ENCODE results near the gene CIAO1.
A peak's percentile ranks its signal among the peaks of the same experiment; 100 is the strongest.
"Not testable (repeated sequence)": the region's sequence is repeated elsewhere in the genome, so short reads cannot be mapped to it uniquely, and the experiment has no call there.

Gene CIAO1

GRCh38 chr2:96265840-96266679 is at the start of gene CIAO1, which contains the start of gene TMEM127:
TSS of gene CIAO1 (plus strand) at chr2:96266225. CDS start at chr2:96266351, 126 bp downstream.
TSS of gene TMEM127 (minus strand) at chr2:96265997. CDS start at chr2:96265381, 616 bp downstream.
- DNase-seq (ENCODE audit: low read depth) = peak; percentile 98

- no peak for DNase-seq (ENCODE audit: low read depth)
These were observed 47.4 kb upstream of the CIAO1 start for GRCh38 chr2:96218508-96219131.

GRCh38 chr2:96219959-96220358 is 46.1 kb upstream of the CIAO1 start:
- DNase-seq (ENCODE audit: low read depth) = not testable (repeated sequence)

GRCh38 chr2:96221106-96221505 is 44.9 kb upstream of the CIAO1 start:
- not testable (repeated sequence) for DNase-seq (ENCODE audit: low read depth)

GRCh38 chr2:96225016-96225533 is 41.0 kb upstream of the CIAO1 start:
- DNase-seq (ENCODE audit: low read depth) = no peak

- DNase-seq (ENCODE audit: low read depth) = no peak
These were observed 34.7 kb upstream of the CIAO1 start for GRCh38 chr2:96231316-96231715.

- DNase-seq (ENCODE audit: low read depth) = no peak
These were observed 32.6 kb upstream of the CIAO1 start for GRCh38 chr2:96233436-96233835.

- no peak for DNase-seq (ENCODE audit: low read depth)
These were observed 32.1 kb upstream of the CIAO1 start for GRCh38 chr2:96233880-96234316.

GRCh38 chr2:96236882-96237281 is 29.1 kb upstream of the CIAO1 start:
- DNase-seq (ENCODE audit: low read depth) = no peak

GRCh38 chr2:96238266-96238665 is 27.8 kb upstream of the CIAO1 start:
- DNase-seq (ENCODE audit: low read depth) = no peak

GRCh38 chr2:96239091-96239490 is 26.9 kb upstream of the CIAO1 start:
- DNase-seq (ENCODE audit: low read depth) = no peak

- no peak for DNase-seq (ENCODE audit: low read depth)
These were observed 26.2 kb upstream of the CIAO1 start for GRCh38 chr2:96239745-96240264.

- no peak for DNase-seq (ENCODE audit: low read depth)
These were observed 25.5 kb upstream of the CIAO1 start for GRCh38 chr2:96240341-96241038.

GRCh38 chr2:96241227-96241626 is 24.8 kb upstream of the CIAO1 start:
- DNase-seq (ENCODE audit: low read depth) = no peak

- peak; percentile 51 for DNase-seq (ENCODE audit: low read depth)
These were observed 24.0 kb upstream of the CIAO1 start for GRCh38 chr2:96241900-96242611.

- DNase-seq (ENCODE audit: low read depth) = no peak
These were observed 22.2 kb upstream of the CIAO1 start for GRCh38 chr2:96243843-96244242.

- DNase-seq (ENCODE audit: low read depth) = no peak
These were observed 20.2 kb upstream of the CIAO1 start for GRCh38 chr2:96245609-96246390.

GRCh38 chr2:96247009-96247408 is 19.0 kb upstream of the CIAO1 start:
- DNase-seq (ENCODE audit: low read depth) = no peak

GRCh38 chr2:96247896-96248295 is 18.1 kb upstream of the CIAO1 start:
- no peak for DNase-seq (ENCODE audit: low read depth)

- DNase-seq (ENCODE audit: low read depth) = no peak
These were observed 17.4 kb upstream of the CIAO1 start for GRCh38 chr2:96248624-96249023.

GRCh38 chr2:96249654-96250053 is 16.4 kb upstream of the CIAO1 start:
- DNase-seq (ENCODE audit: low read depth) = peak; percentile 83
